Loucy (cell line): ENCODE measurements around the gene HACD3.

Experiments
- H2AFZ ChIP-seq: fragments of 200-600 bp; sonication (generic); 2 replicates; pipeline ENCODE4 v1.6.0; 2016; ENCODE audit warnings: antibody characterized with exemption, mild to moderate bottlenecking, low read length, moderate library complexity
- H3F3A ChIP-seq: fragments of 200-600 bp; 2 replicates; pipeline ENCODE4 v1.6.0; 2016; ENCODE audit warnings: antibody characterized with exemption, low read depth, mild to moderate bottlenecking
- H3K27me3 ChIP-seq: fragments of 200-600 bp; sonication (generic); 2 replicates; pipeline ENCODE4 v1.6.1; 2014; ENCODE audit warnings: low read length, mild to moderate bottlenecking; ENCODE audit not compliant: insufficient read depth, poor library complexity, severe bottlenecking
- H3K36me3 ChIP-seq: fragments of 200-600 bp; sonication (generic); 2 replicates; pipeline ENCODE4 v1.6.1; 2016; ENCODE audit warnings: low read length; ENCODE audit not compliant: insufficient read depth
- H3K4me1 ChIP-seq: fragments of 200-600 bp; sonication (generic); 2 replicates; pipeline ENCODE4 v1.5.1; 2014; ENCODE audit warnings: low read length, mild to moderate bottlenecking; ENCODE audit not compliant: insufficient read depth, poor library complexity, severe bottlenecking
- H3K4me2 ChIP-seq: fragments of 200-600 bp; sonication (generic); 2 replicates; pipeline ENCODE4 v1.6.0; 2014; ENCODE audit warnings: antibody characterized with exemption, low read length, low read depth, mild to moderate bottlenecking; ENCODE audit not compliant: poor library complexity, severe bottlenecking
- H3K4me3 ChIP-seq: fragments of 200-600 bp; sonication (generic); 2 replicates; pipeline ENCODE4 v1.5.1; 2014; ENCODE audit warnings: low read length, mild to moderate bottlenecking, mixed read lengths; ENCODE audit not compliant: poor library complexity, severe bottlenecking
- H3K79me2 ChIP-seq: fragments of 200-600 bp; sonication (generic); 2 replicates; pipeline ENCODE4 v1.6.1; 2014; ENCODE audit warnings: low read length; ENCODE audit not compliant: insufficient read depth
- H3K9ac ChIP-seq: fragments of 200-600 bp; sonication (generic); 2 replicates; pipeline ENCODE4 v1.6.0; 2014; ENCODE audit warnings: mild to moderate bottlenecking, low read depth, low read length, moderate library complexity; ENCODE audit not compliant: poor library complexity, severe bottlenecking
- H3K9me2 ChIP-seq: fragments of 200-600 bp; sonication (generic); replicated peaks from 2 replicates; pipeline ENCODE4 v1.6.1; 2016; ENCODE audit warnings: low read depth, low read length, mixed read lengths
- H3K9me3 ChIP-seq: fragments of 200-600 bp; sonication (generic); 2 replicates; pipeline ENCODE4 v1.6.1; 2014; ENCODE audit warnings: mild to moderate bottlenecking, antibody characterized with exemption, low read length, low read depth; ENCODE audit not compliant: insufficient read depth
- H4K20me1 ChIP-seq: fragments of 200-600 bp; sonication (generic); 2 replicates; pipeline ENCODE4 v1.6.0; 2014; ENCODE audit warnings: antibody characterized with exemption, low read length, mild to moderate bottlenecking; ENCODE audit not compliant: insufficient read depth, poor library complexity, severe bottlenecking
- EZH2phosphoT487 ChIP-seq: fragments of 200-600 bp; IDR thresholded peaks from 2 replicates; pipeline ENCODE4 v1.6.1; 2018; ENCODE audit warnings: antibody characterized with exemption, mild to moderate bottlenecking, moderate library complexity, borderline replicate concordance
- TF ChIP-seq, protein P1 (sequence below): fragments of 200-600 bp; sonication (generic); conservative IDR thresholded peaks from 2 replicates; pipeline ENCODE4 v1.5.1; 2014; ENCODE audit warnings: mild to moderate bottlenecking, antibody characterized with exemption, low read length

The HACD3 gene

GRCh38 chr15:65579762-65580161, 49.5 kb downstream of the HACD3 start:
- H3K79me2 ChIP-seq = no peaks in the 10 kb centered on the region
- H4K20me1 ChIP-seq = no peaks in the 10 kb centered on the region
- peaks cover 43% of the 10 kb centered on the region for H3K4me1 ChIP-seq
- TF ChIP-seq EZH2phosphoT487 = no peak
- TF ChIP-seq, protein P1, sequence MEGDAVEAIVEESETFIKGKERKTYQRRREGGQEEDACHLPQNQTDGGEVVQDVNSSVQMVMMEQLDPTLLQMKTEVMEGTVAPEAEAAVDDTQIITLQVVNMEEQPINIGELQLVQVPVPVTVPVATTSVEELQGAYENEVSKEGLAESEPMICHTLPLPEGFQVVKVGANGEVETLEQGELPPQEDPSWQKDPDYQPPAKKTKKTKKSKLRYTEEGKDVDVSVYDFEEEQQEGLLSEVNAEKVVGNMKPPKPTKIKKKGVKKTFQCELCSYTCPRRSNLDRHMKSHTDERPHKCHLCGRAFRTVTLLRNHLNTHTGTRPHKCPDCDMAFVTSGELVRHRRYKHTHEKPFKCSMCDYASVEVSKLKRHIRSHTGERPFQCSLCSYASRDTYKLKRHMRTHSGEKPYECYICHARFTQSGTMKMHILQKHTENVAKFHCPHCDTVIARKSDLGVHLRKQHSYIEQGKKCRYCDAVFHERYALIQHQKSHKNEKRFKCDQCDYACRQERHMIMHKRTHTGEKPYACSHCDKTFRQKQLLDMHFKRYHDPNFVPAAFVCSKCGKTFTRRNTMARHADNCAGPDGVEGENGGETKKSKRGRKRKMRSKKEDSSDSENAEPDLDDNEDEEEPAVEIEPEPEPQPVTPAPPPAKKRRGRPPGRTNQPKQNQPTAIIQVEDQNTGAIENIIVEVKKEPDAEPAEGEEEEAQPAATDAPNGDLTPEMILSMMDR = no peak
- no peak overlapping the region for H3K9ac ChIP-seq
- H3K9me2 ChIP-seq = no peaks in the 10 kb centered on the region
- no peak overlapping the region for H3K4me2 ChIP-seq
- no peak overlapping the region for H2AFZ ChIP-seq
- peaks cover 43% of the 10 kb centered on the region for H3K36me3 ChIP-seq
- H3K4me3 ChIP-seq = no peak overlapping the region
- H3K27me3 ChIP-seq = no peaks in the 10 kb centered on the region
- H3K9me3 ChIP-seq = no peaks in the 10 kb centered on the region
- no peaks in the 10 kb centered on the region for H3F3A ChIP-seq

- no peak for TF ChIP-seq EZH2phosphoT487
- TF ChIP-seq, protein P1 = no peak
Measured at GRCh38 chr15:65580287-65580686, 50.0 kb downstream of the HACD3 start.

DNA sequence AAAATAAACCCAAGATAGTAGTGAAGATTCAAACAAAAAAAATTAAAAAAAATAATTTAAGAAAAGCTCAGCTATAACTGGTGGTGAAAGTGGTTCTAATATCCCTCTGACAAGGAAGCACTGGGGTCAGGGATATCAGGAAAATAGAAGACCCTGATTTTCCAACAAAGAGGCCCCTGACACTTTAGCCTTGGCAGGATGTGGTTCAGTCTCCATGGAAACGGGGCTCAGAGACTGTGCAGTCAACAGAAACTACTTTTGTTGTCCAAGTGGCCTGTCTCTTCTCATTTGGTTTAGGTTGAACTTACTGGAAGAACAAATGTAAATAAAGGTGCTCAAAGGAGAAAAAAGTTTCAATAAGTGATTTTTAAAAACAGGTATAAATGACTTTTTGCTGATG, 53.4 kb downstream of the HACD3 start:
- Histone ChIP-seq H3K36me3 (peaks cover 20% of the 10 kb centered on the region; the same call in 1 of the 2 replicates), H2AFZ (no peak overlapping the region), H3K4me3 (peak overlapping the region; percentile 59), H3F3A (0 out of 2 replicates have a peak, but pooled peaks cover 2% of the 10 kb centered on the region), H3K4me1 (peaks cover 56% of the 10 kb centered on the region), H4K20me1 (no peaks in the 10 kb centered on the region), H3K9me2 (no peaks in the 10 kb centered on the region), H3K79me2 (no peaks in the 10 kb centered on the region), H3K27me3 (no peaks in the 10 kb centered on the region), H3K4me2 (peak overlapping the region; percentile 91), H3K9me3 (no peaks in the 10 kb centered on the region), H3K9ac (peak overlapping the region; percentile 53)
- TF ChIP-seq, protein P1 = no peak
- no peak for TF ChIP-seq EZH2phosphoT487

More at GRCh38 chr15:65580287-65580686, 50.0 kb downstream of the HACD3 start:
- Histone ChIP-seq H4K20me1 (no peaks in the 10 kb centered on the region), H2AFZ (no peak overlapping the region), H3K36me3 (peaks cover 43% of the 10 kb centered on the region), H3K9me2 (no peaks in the 10 kb centered on the region), H3K27me3 (no peaks in the 10 kb centered on the region), H3F3A (0 out of 2 replicates have a peak, but pooled peaks cover 1% of the 10 kb centered on the region), H3K9me3 (no peaks in the 10 kb centered on the region), H3K4me1 (peaks cover 45% of the 10 kb centered on the region), H3K9ac (no peak overlapping the region), H3K4me2 (no peak overlapping the region), H3K4me3 (no peak overlapping the region), H3K79me2 (no peaks in the 10 kb centered on the region)
